Measurements from ENCODE around the gene MGST2.

DNA sequence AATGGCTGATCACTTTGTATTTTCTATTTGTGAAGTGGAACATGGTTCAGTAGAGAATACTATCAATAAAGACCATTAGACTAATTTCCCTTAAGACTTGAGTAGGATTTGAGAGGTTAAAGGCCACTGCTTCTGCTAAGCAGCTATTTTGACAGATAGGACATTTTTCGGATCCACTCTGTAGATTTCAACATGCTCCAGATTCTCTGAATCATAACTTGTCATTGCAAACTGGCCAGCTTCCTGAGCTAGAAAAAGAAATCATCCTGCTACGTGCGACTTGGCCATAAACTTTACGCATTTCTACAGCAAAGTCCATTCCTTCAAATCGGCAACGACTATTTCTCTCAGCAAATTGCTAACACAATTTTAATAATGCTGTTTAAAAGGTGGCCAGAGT lies 55.2 kb downstream of the MGST2 start:
- no peak for TF ChIP-seq STAT6 (CRISPR knock-in tag; conservative IDR thresholded peaks at IDR 0.05; ENCODE audit: low read depth)
- TF ChIP-seq CTCF (IDR thresholded peaks at IDR 0.05) = no peak
- TF ChIP-seq, protein P1, sequence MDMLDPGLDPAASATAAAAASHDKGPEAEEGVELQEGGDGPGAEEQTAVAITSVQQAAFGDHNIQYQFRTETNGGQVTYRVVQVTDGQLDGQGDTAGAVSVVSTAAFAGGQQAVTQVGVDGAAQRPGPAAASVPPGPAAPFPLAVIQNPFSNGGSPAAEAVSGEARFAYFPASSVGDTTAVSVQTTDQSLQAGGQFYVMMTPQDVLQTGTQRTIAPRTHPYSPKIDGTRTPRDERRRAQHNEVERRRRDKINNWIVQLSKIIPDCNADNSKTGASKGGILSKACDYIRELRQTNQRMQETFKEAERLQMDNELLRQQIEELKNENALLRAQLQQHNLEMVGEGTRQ (CRISPR knock-in tag; IDR thresholded peaks at IDR 0.05) = no peak
- no peak for TF ChIP-seq IRF2 (CRISPR knock-in tag; IDR thresholded peaks at IDR 0.05; ENCODE audit: borderline replicate concordance, low read depth)
